GM21825 (cell line): ENCODE data around the gene SLC39A3.

Source experiments
- ATAC-seq: cut with Tn5 transposase; IDR thresholded peaks from one replicate; pipeline ENCODE4 v1.9.1; 2021; ENCODE audit warnings: mild to moderate bottlenecking, moderate library complexity; ENCODE audit not compliant: unreplicated experiment

Gene SLC39A3

DNA sequence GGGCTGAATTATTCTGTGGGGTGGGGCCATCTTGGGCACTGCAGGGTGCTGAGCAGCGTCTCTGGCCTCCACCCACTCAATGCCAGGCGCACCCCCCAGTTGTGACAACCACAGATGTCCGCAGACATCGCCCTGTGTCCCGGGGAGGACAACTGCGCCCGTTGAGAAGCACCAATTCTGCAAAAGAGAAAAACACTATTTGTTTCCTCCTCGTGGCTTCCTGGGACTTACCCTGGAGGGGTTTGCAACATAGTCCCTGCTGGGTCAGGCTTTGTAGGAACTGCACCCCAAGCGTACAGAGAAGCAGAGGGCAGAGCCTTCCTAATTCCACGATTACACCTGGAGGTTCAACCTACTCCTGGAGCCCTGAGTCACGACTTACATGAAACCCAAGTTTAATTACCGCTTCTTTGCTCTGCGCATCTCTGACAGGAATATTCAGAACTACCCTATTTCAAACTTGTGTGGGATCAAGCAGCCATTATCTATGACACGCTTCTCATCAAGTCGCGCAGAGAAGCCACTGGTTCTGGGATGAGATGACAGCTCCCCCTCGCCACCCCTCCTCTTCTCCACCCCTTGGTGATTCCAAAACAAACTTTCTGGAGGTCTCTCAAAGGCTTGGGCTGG is 11.1 kb upstream of the SLC39A3 start:
- no peak for ATAC-seq

DNA sequence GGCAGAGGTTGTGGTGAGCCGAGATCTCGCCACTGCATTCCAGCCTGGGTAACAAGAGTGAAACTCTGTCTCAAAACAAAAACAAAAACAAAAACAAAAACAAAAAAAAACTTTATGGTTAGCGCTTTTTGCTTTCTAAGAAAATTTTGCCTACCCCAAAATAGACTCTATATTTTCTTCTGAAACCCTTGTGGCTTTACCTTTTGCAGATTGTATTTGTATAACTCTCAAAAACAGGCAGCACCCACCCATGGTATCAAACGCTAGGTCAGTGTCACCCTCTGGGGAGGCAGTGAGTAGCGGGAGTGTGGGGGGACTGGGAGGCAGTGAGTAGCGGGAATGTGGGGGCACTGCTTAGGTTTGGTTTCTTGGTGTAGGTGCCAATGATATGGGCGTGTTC is 7.5 kb upstream of the SLC39A3 start:
- ATAC-seq = no peak

DNA sequence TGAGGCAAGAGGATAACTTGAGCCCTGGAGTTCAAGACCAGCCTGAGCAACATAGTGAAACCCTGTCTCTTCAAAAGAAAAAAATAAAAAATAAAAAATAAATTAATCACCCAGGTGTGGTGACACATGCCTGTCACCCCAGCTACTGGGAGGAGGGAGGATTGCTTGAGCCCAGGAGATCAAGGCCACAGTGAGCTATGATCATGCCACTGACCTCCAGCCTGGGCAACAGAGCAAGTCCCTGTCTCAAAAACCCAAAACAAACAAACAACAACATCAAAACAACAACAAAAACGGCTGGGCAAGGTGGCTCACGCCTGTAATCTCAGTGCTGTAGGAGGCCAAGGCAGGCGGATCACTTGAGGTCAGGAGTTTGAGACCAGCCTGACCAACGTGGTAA is 4.3 kb upstream of the SLC39A3 start:
- no peak for ATAC-seq

DNA sequence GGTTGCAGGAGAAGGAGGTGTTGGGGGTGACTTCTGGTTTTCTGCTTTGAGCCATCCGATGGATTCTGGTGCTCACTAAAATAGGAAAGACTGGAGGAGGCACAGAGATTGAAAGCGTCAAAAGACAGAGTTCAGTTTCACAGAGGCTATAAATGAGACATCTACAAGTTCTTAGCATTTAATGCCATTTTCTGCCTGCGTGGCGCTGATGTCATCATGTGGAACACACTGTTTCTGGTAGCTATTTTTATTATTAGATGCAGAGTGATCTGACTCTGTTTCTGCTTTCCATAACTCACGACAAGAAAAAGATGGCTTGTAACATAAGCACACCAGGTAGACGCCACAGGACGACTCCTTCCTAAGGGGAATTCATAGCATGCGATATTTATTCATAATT is 3.3 kb upstream of the SLC39A3 start:
- ATAC-seq = no peak

DNA sequence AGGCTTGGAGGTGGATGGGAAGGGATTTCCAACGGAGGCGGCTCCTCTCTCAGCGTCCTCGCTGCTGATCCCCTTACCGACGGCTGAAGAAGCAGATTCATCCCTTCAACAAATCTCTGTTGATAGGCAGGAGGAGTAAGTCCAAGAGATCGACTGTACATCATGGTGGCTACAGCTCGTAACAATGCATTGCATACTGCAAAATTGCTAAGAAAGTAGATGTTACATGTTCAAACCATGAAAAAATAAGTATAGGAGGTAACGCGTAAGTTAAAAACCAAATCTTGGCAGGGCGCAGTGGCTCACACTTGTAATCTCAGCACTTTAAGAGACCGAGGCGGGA is 468 bp upstream of the SLC39A3 start:
- ATAC-seq = no peak

DNA sequence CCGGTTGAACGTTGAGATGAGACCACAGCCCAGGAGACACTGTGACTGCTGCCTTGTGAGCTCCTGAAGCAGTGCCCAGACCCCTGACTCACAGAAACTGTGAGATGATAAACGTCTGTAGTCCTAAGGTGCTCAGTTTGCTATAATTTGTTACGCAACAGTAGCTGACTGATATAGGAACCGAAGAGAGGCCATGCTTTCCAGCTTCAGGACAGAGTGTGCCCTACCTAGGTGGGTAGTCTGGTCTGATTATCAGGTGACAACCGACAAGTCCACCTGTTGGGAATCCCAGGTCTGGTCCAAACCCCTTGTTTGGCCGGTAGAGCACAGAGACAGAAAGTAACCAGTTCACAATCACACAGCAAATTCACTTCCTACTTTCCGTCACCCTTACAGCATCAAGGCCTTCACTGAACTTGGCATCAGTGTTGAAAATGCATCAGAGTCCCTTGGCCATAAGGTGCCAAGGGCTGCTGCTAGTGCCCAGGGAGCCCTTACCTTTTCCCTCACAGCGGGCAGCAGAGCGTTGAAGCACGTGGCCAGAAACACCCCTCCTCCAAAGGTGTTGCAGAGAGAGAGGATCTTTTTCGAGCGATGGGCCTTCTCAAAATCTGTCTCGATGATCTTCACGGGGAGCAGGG is 3.1 kb downstream of the SLC39A3 start:
- no peak for ATAC-seq

DNA sequence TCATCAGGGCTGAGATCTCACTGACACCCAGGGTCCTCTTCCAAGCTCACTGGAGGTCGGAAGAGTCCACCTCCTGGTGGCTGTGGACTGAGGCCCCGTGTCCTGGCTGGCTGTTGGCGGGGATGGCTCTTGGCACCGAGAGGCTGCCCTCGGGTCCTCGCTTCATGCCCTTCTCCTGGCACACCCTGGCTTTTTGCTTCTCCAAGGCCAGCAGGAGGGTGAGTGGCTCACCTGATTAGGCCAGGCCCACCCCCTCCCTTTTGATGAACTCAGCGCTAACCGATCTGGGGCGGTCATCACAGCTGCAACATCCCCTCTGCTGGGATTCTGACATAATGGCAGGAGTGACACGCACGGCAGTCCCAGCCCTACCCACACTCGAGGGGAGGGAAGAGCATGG is 4.4 kb downstream of the SLC39A3 start:
- no peak for ATAC-seq

DNA sequence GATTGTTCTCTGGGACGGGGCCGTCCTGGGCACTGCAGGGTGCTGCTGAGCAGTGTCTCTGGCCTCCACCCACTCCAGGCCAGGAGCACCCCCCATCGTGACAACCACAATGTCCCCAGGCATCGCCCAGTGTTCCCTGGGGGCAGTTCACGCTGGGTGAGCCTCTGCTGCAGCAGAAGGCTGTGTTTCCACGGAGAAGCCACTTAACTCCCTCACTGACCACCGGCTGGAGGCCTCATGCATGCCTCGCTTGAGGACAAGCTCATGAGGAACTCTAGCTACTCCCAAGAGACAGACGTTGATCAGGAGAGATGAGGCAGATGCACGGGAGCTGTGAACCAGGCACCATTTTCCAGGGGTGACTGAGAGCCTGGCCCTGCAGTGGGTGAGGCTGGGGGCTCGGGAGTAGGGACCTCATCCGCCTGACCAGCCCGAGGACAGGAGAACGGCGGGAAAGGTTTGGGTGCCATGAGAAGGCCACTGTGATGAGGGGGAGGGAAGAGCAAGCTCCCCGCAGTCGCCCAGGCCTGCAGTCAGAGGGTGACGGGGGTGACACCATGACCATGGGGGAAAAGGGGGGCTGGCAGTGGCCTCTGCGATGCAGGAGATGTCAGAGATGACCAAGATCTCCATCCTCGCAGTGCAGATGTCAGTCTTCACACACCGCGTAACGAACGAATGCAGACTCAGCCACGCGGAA is 5.1 kb downstream of the SLC39A3 start:
- ATAC-seq = no peak

DNA sequence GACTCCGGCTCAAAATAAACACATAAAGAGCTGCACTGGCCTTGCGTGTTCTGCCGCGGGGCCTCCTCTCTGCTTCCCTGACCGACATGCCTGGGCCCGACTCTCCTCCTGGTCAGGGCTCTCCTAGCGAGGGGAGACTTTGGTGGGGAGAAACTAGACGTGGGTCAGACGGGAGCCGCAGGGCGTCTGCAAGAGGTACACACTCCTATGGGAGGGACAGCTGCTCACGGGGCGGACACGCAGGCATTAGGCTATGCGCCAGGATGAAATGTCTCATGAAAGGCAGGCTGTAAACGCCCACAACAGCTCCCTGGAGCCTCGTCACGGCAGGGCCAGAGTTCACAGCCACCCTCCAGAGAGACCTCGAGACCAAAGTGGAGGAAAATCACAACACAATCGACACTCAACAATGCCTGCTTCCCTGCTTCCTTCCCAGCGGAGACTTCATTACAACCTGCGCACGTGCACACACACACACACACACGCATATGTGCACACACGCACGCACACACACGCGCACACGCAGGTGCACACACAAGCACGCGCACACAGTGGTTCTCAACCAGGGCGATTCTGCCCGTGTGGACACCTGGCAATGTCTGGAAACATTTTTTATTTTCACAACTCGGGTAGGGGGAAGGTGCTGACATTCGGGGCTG is 5.8 kb downstream of the SLC39A3 start:
- ATAC-seq = no peak

DNA sequence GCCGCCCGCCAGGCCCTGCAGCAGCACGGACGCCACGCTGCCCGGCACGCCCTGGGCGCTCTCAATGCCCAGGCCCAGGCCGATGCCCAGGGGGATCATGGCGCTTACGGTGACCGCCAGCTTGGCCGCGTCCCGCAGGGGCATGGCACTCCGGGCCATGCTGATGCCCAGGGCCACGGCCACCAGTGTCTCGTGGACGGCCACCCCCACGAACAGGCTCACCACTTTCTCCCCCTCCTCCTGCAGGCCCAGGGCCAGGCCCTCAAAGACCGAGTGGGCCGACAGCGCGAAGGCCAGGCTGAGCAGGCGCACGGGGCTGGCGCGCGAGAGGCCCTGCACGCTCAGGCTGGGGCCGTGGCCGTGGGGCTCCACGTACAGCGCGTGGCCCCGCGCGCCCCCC is 6.9 kb downstream of the SLC39A3 start:
- ATAC-seq = no peak

DNA sequence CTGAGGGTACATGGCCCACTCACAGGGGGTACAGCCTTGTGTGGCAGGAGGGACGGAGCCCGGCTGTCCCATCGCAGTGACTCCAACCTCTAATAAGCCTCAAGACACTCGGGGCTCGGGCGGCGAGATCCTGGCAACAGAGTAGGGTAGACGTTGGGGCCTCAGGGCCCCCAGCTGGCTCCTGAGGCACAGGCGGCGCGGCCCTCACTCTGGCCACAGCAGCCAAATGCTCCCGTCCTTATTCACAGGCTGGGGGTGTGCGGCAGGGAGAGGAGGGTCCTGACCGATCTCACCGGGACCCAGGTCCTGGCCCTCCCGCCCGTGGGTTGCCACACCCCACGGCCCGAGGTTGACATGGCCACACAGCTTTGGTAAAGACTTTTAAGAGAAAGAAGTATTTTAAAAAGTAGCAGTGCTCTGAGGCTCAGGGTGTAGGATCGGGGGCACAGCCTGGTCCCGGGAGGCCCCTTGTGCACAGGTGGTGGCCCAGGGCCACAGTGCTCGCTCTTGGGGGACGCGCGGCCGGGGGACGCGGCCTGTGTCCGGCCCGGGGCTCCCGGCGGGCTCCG is 7.6 kb downstream of the SLC39A3 start:
- ATAC-seq = no peak

DNA sequence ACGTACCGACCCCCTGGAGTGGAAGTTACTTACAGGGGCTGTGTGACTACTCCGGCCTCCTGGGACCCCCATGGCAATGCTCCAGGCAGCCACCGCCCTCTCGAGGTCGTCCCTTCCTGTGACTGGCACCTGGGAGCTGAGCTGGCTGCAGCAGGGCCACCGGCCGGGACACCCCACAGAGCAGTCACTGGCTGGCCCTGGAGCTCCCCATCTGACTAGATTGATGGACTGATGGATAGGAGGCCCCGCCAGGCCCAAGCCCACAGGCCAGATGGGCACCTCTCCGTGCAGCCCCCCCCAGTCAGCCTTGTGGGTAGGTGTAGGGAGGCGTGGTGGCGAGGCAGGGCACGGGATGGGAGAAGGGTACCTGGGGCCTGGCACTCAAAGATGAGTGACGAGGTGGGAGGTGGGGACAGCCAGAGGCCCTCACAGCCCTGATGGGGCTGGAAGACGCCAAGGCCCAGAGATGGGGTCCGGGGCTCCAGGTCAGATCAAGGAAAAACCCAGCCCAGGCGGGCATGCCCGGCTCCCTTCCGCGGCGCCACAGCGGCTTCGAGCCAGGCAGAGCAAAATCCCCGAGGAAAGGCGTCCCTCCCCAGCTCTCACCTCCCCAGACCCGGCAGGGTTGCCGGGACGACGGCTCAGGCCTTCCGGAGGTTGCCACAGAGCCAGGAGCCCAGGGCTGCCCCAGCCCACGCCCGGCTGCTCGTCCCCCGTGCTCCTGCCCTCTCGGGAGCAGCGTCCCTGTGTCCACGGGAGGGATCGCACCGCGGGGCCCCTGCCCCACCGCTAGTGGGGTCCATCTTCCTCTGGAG is 8.4 kb downstream of the SLC39A3 start:
- no peak for ATAC-seq

DNA sequence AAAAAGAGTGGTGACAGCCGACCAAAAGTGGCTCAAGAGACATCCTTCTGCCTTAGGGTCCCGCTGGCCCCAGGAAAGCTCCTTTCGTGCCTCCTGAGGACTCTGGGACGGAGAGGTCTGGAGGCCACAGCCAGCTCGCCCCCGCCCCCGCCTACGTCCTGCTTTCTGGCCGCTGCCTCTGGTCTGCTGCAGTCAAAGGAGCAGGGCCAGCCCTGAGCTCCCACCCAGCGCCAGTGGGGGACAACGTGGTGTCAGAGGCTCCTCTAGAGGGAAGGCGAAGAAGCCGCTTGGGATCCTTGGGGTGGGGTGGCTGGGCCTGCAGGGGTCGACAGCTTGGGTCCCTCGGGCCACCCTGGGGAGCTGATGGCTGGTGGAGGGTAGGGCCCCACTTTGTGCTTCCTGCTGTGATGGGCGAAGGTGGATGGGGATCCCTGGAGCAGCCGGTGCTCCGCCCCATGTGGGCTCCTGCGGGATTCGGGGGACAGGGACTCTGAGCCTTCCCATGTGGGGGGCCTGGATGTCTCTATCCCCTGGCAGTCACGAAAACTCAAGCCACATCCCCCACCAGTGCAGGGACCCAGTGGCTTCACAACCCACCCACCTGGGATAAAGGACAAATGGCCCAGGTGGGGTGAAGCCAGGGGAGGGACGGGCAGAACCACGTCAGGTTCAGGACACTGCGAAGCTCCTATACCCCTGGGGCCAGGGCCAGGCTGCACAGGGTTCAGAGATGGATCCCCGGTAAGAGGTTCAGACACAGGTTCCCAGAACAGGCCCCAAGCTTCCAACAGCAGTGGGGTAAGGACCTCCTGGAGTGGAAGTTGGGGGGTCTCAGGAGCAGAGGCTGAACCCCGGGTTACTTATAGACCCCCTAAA is 9.6 kb downstream of the SLC39A3 start:
- ATAC-seq = no peak

DNA sequence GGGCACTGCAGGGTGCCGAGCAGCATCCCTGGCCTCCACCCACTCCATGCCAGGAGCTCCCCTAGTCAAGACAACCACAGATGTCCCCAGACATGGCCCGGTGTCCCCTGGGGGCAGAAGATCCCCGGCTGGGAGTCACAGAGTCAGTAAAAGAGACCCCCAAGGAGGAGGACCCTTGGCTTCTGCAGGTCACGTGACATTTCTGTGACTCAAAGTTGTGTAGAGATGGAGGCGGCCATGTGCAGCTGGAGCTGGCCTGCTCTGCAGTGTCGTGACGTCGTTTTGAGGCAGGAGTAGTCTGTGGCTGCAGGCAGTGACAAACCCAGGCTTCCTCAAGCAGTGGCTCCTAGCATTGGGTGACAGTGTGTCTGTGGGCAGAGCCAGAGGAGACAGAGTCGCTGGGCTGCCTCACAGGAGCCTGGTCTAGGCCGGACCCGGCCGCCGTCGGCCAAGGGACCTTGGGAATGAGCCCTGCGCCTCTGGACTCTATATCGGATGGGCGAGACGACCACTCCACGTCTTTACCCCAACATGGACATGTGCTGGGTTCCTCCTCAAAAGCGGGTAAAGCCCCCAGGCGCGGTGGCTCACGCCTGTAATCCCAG is 10.9 kb downstream of the SLC39A3 start:
- no peak for ATAC-seq

DNA sequence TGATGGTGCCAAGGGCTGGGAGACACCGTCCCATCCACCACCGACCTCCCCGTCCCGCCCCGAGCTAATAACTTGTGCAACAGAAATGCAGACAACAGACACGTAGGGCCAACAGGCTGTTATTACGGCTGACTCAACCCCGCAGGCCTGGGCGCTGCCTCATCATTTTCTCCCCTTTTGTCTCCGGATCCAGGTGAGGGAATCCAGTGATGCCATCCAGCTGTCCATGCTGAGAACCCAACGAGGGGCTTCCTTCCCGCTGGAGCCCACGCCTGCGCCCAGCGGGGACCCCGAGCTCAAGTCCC is 12.2 kb downstream of the SLC39A3 start:
- no peak for ATAC-seq

DNA sequence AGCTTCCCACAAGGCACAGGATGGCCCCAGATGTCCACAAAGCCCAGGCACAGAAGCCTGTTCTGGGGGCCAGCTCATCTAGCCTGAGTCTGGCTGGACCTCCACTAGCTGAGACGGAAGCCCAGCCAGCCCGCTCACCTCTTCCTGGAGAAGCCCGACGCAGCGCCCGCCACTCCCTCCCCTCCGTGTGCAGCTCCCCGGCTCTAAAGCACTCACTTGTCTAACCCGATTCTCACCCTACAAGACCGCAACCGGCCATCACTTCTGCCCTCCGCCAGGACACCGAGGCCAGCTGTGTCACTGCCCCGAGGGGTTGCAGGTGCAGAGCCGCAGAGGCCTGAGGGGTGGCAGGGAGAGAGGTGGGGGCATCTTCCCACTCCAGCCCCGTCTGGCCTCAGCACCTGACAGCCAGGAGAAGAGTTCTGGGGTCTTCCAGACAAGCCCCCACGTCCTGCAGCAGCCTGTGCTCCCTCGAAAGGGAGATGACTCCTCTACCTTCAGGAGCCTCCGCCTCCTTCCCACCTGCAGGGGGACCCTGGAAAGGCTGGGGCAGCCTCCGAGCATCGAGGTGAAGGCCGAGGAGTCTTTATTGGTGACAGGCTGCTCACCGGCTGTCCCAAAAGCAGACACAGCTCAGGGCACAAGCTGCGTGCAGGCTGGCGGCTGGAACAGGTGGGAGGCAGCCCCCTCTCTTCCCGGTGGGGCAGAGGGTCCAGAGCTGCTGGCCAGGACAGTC is 12.7 kb downstream of the SLC39A3 start:
- no peak for ATAC-seq

DNA sequence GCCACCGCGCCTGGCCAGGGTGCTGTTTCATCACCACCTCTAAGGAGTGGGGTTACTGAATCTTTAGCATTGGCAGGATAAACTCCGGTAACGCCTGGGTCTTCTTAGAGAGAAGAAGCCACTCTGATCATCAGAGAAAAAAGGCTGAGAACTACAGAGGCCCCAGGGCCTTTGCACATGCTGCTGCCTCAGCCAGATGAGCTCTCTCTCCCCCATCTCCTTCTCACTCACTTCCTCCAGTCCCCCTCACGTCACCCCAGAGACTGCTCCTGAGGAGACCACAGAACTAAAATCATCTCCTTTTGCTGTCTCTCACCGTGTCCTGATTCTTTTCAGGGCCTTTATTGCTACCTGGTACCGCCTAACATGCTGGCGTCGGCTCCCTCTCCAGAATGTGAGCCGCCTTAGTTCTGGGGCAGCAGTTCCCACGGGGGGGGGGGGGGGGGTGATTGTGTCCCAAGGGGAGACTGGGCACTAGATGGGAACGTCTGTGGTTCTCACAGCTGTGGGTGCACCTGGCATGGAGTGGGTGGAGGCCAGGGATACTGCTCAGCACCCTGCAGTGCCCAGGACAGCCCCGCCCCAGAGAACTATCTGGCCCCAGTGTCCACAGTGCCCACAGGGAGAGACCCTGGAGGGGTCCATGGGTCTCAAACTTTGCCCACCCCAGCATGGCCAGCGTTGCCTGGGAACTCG is 13.5 kb downstream of the SLC39A3 start:
- ATAC-seq = no peak

DNA sequence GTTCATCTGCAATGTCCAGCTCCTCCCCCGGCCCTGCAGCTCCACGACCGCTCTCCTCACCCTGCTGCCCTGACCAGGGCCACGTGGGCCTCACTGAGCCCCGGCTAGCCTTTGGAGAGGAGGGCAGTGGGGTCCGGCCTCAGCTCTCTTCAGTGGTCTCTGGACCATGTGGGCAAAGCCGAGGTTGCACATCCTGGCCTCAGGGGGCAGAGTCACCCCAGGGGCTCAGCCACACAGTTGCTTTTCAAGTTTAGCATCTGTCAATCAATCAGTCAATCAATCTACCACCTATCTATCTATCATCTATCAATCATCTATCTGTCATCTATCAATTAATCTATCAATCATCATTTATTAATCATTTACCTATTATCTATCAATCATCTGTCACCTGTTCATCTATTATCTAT is 15.7 kb downstream of the SLC39A3 start:
- ATAC-seq = no peak
